NCI-H460 (cell line): ENCODE results near the gene KLHL26. TPM values are rescaled to one million over a fixed set of nuclear protein-coding genes. Genes with fewer than 3 reads are reported as not detected.

ENCODE experiments used
- DNase-seq: peaks from one replicate; pipeline ENCODE4 v3.0.0-alpha.2; 2016; ENCODE audit warnings: low read depth; ENCODE audit errors: extremely low read depth
- total RNA-seq: library from RNA; depleted of rRNA; stranded (reverse); fragments of >200 nt; shearing (Covaris generic); gene quantifications from 2 replicates; pipeline ENCODE4 v1.2.3, GENCODE V29; 2014

Gene KLHL26
- total RNA-seq, 1 experiment from 2014 or later = 6.4 TPM

GRCh38 chr19:18660939-18661670 lies 24.3 kb downstream of the KLHL26 start:
- DNase-seq = no peak

- DNase-seq = no peak
These were observed 26.3 kb downstream of the KLHL26 start for GRCh38 chr19:18662972-18663732.

- no peak for DNase-seq
These were observed 27.2 kb downstream of the KLHL26 start for GRCh38 chr19:18663940-18664530.

- no peak for DNase-seq
These were observed 29.0 kb downstream of the KLHL26 start for GRCh38 chr19:18665771-18666202.

- DNase-seq = no peak
These were observed 29.5 kb downstream of the KLHL26 start for GRCh38 chr19:18666317-18666716.

- DNase-seq = no peak
These were observed 30.0 kb downstream of the KLHL26 start for GRCh38 chr19:18666784-18667183.

GRCh38 chr19:18667531-18668251 lies 30.9 kb downstream of the KLHL26 start:
- DNase-seq = no peak

- DNase-seq = no peak
These were observed 31.4 kb downstream of the KLHL26 start for GRCh38 chr19:18668252-18668631.

- DNase-seq = no peak
These were observed 32.1 kb downstream of the KLHL26 start for GRCh38 chr19:18668744-18669523.

- DNase-seq = no peak
These were observed 32.6 kb downstream of the KLHL26 start for GRCh38 chr19:18669524-18669817.

GRCh38 chr19:18669883-18670282 lies 33.1 kb downstream of the KLHL26 start:
- DNase-seq = no peak

- no peak for DNase-seq
These were observed 33.5 kb downstream of the KLHL26 start for GRCh38 chr19:18670312-18670711.

GRCh38 chr19:18671303-18672043 lies 34.6 kb downstream of the KLHL26 start:
- no peak for DNase-seq

GRCh38 chr19:18672044-18672451 lies 35.2 kb downstream of the KLHL26 start:
- DNase-seq = no peak

GRCh38 chr19:18672606-18673337 lies 35.9 kb downstream of the KLHL26 start:
- DNase-seq = no peak

GRCh38 chr19:18674616-18675015 lies 37.8 kb downstream of the KLHL26 start:
- DNase-seq = no peak

- no peak for DNase-seq
These were observed 39.0 kb downstream of the KLHL26 start for GRCh38 chr19:18675779-18676178.

GRCh38 chr19:18676692-18677091 lies 39.9 kb downstream of the KLHL26 start:
- no peak for DNase-seq

- no peak for DNase-seq
These were observed 40.3 kb downstream of the KLHL26 start for GRCh38 chr19:18677156-18677555.
